Erythroblast (primary cell): ENCODE measurements around the gene ATP5F1A.

ENCODE experiments used
- GATA1 ChIP-seq: IDR thresholded peaks from 2 replicates; pipeline ENCODE4 v1.6.1; 2011; ENCODE audit warnings: low read depth, mild to moderate bottlenecking, control low read depth, low read length, moderate library complexity
- POLR2A ChIP-seq: IDR thresholded peaks from 2 replicates; pipeline ENCODE4 v1.6.1; 2011; ENCODE audit warnings: mild to moderate bottlenecking, low read length

DNA sequence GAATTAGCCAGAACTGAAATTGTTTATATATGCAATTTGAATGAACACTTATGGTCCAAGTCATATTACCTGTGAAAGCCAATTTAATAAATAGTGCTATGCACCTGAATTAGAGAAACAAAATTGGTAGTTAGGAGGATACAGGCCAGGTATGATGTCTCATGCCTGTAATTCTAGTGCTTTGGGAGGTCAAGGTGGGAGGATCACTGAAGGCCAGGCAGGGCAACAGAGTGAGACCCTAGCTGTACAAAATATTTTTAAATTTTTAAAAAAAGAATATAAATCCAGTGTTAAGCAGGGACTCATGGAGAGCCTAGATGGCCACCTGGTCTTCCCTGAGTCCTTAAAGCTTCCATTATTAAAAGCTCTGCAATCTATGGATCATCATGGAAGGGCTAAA lies 18.8 kb downstream of the ATP5F1A start:
- no peak for TF ChIP-seq POLR2A
- no peak for TF ChIP-seq GATA1
